ENCODE measurements around the gene GMFB. TPM values are rescaled to one million over a fixed set of nuclear protein-coding genes. Genes with fewer than 3 reads are reported as not detected.

GMFB gene
- total and polyA plus RNA-seq, 9 of the 15 experiments (the other 6 are each of a cell fraction or from before 2014, with no cell fraction given): 14.0 to 31.7 (median 20.5) TPM

GRCh38 chr14:54425537-54426274 is 63.1 kb downstream of the GMFB start (continued):
- TF ChIP-seq, protein P1, sequence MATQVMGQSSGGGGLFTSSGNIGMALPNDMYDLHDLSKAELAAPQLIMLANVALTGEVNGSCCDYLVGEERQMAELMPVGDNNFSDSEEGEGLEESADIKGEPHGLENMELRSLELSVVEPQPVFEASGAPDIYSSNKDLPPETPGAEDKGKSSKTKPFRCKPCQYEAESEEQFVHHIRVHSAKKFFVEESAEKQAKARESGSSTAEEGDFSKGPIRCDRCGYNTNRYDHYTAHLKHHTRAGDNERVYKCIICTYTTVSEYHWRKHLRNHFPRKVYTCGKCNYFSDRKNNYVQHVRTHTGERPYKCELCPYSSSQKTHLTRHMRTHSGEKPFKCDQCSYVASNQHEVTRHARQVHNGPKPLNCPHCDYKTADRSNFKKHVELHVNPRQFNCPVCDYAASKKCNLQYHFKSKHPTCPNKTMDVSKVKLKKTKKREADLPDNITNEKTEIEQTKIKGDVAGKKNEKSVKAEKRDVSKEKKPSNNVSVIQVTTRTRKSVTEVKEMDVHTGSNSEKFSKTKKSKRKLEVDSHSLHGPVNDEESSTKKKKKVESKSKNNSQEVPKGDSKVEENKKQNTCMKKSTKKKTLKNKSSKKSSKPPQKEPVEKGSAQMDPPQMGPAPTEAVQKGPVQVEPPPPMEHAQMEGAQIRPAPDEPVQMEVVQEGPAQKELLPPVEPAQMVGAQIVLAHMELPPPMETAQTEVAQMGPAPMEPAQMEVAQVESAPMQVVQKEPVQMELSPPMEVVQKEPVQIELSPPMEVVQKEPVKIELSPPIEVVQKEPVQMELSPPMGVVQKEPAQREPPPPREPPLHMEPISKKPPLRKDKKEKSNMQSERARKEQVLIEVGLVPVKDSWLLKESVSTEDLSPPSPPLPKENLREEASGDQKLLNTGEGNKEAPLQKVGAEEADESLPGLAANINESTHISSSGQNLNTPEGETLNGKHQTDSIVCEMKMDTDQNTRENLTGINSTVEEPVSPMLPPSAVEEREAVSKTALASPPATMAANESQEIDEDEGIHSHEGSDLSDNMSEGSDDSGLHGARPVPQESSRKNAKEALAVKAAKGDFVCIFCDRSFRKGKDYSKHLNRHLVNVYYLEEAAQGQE (IDR thresholded peaks at IDR 0.05; ENCODE audit: borderline replicate concordance): no peak
- TF ChIP-seq, protein P1 (CRISPR knock-in tag; IDR thresholded peaks at IDR 0.05; ENCODE audit: low read depth): no peak
